ENCODE measurements around the gene TCL1B. TPM values are rescaled to one million over a fixed set of nuclear protein-coding genes. Genes with fewer than 3 reads are reported as not detected.

TCL1B gene
- total and polyA plus RNA-seq, 2 of the 8 experiments (the other 6 are each of a cell fraction or from before 2014, with no cell fraction given), result 9.6 to 11.5 TPM

DNA sequence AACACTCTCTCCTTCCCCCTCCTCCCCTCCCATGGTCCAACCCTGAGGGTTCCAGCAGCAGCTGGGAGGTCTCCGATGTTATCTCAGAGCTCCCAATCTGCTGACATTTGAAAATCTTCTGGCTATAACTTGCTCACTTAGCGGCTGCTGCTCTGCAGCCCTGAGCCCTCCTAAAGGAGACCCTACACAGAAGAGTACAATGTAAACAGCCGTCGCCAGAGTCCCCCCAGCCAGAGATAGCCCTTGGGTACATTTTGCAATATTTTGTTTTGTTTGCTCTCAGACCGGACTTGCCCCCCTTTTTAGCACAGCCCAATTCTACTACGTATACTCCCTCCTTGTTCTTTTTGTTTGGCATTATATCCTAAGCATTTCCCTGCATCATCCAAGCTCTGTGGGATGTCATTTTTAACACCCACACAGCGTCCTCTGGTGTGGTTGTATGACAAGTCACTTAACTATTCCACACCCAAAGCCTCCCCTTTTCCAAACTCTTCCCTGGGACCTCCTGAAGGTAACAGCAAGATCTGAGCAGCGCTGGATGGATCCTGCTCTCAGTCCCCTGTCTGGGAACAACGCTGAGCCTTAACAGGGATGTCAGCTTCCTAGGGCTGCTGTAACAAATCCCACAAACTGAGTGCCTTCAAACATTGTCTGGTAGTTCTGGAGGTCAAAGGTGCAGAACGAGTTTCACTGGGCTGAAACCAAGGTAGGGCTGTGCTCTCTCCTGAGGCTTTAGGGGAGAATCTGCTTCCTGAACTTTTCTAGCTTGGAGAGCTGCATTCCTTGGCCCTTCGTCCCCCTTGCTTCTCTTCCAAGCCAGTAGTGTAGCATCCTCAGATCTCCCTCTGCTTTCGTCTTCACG is 25.3 kb upstream of the TCL1B start (continued):
- TF ChIP-seq RFX5 (IDR thresholded peaks at IDR 0.05; ENCODE audit: borderline replicate concordance, low read depth, low read length) (no peak), TEAD4 (IDR thresholded peaks at IDR 0.05; ENCODE audit: low read depth, low read length) (no peak), ZNF274 (IDR thresholded peaks at IDR 0.05; ENCODE audit: borderline replicate concordance, extremely low read depth, low read length) (no peak), E2F6 (IDR thresholded peaks at IDR 0.05) (no peak), EZH2 (IDR thresholded peaks at IDR 0.05; ENCODE audit: low read depth, low read length, severe bottlenecking) (no peak), USF2 (IDR thresholded peaks at IDR 0.05; ENCODE audit: low read length) (no peak), CHD2 (IDR thresholded peaks at IDR 0.05; ENCODE audit: low read length) (no peak), BRCA1 (IDR thresholded peaks at IDR 0.05; ENCODE audit: low read depth, low read length) (no peak)
